Mesothelial cell of epicardium (in vitro differentiated cells): ENCODE results near the gene ELF1. TPM values are rescaled to one million over a fixed set of nuclear protein-coding genes. Genes with fewer than 3 reads are reported as not detected.

Experiments used
- DNase-seq, 2 experiments: peaks; one replicate each; pipeline ENCODE4 v3.0.0; 2021; ENCODE audit warnings: low spot score in 2 of 2; ENCODE audit not compliant: unreplicated experiment in 2 of 2
- H3K27ac Mint-ChIP-seq: 2 replicates; pipeline ENCODE4 v1.8.0; 2021; ENCODE audit warnings: mixed read lengths
- H3K27me3 Mint-ChIP-seq: 2 replicates; pipeline ENCODE4 v1.8.0; 2021; ENCODE audit warnings: low read depth, mixed read lengths
- H3K36me3 Mint-ChIP-seq: 2 replicates; pipeline ENCODE4 v1.8.0; 2021; ENCODE audit warnings: mixed read lengths
- H3K4me1 Mint-ChIP-seq: 2 replicates; pipeline ENCODE4 v1.8.0; 2021; ENCODE audit warnings: mixed read lengths
- H3K4me3 Mint-ChIP-seq: 2 replicates; pipeline ENCODE4 v1.8.0; 2021; ENCODE audit warnings: mild to moderate bottlenecking, moderate library complexity, mixed read lengths
- H3K9me3 Mint-ChIP-seq: 2 replicates; pipeline ENCODE4 v1.8.0; 2021; ENCODE audit warnings: mixed read lengths
- total RNA-seq: library from RNA; stranded (reverse); gene quantifications from 3 replicates; pipeline ENCODE4 v1.2.1, GENCODE V29; 2021
- TF ChIP-seq, protein P1 (sequence below): fragments of 200-600 bp; sonication (generic); IDR thresholded peaks from one replicate; pipeline ENCODE4 v1.5.0; 2021; ENCODE audit warnings: antibody characterized with exemption; ENCODE audit not compliant: unreplicated experiment

ELF1 gene
- total RNA-seq, 1 donor from 2014 or later = 76.9 TPM

DNA sequence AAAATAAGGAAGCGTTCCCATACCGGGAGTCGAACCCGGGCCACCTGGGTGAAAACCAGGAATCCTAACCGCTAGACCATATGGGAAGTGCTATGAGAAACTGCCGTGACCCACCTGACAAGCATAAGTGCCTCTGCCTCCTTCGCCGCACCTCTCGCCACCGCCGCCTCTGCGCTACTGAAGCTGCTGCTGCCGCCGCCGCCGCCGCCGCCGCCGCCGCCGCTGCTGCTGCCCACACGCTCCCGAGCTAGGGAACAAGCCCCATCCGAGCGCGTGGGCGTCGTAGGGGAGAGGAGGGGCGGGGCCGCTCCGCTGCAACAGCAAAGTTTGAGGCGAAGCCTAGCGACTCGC lies 41.6 kb upstream of the ELF1 start:
- peak; percentile 81 to 92 for DNase-seq
- H3K27me3 Mint-ChIP-seq = no peaks in the 10 kb centered on the region
- H3K4me1 Mint-ChIP-seq = peaks cover 70% of the 10 kb centered on the region
- TF ChIP-seq, protein P1, sequence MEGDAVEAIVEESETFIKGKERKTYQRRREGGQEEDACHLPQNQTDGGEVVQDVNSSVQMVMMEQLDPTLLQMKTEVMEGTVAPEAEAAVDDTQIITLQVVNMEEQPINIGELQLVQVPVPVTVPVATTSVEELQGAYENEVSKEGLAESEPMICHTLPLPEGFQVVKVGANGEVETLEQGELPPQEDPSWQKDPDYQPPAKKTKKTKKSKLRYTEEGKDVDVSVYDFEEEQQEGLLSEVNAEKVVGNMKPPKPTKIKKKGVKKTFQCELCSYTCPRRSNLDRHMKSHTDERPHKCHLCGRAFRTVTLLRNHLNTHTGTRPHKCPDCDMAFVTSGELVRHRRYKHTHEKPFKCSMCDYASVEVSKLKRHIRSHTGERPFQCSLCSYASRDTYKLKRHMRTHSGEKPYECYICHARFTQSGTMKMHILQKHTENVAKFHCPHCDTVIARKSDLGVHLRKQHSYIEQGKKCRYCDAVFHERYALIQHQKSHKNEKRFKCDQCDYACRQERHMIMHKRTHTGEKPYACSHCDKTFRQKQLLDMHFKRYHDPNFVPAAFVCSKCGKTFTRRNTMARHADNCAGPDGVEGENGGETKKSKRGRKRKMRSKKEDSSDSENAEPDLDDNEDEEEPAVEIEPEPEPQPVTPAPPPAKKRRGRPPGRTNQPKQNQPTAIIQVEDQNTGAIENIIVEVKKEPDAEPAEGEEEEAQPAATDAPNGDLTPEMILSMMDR = no peak
- no peaks in the 10 kb centered on the region for H3K9me3 Mint-ChIP-seq
- peak overlapping the region; percentile 100 for H3K27ac Mint-ChIP-seq
- peak overlapping the region; percentile 99 for H3K4me3 Mint-ChIP-seq
- H3K36me3 Mint-ChIP-seq = no peaks in the 10 kb centered on the region

DNA sequence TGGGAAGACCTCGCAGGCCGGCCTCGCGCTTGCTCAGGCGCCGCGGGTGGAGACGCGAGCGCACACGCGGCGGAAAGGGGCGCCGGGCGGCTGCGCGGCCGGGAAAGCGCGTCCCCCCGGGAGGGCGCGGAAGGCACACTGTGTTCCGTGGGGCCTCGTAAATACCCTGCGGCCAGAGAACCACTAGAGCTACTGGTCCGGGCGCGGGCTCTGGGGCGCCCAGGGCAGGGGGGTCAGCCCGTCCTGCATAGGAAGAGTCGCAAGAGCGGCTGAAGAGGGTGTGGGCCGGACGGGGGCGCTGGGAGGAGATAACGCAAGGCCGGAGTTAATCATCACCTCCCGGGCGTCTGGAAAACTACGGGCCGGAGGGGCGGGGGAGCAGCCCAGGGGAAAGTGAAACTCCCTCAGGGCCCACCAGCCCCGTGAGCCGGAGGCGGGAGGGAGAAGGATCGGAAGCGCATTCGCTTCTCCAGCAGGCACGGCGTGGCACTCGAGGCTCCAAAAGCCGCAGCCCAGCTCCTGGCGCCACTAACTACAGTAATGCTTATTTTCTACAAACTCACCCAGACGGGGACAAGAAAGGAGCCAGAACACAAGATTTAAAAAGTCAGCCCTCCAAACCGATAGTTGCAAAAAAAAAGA lies 41.1 kb upstream of the ELF1 start:
- Mint-ChIP-seq H3K36me3 (no peaks in the 10 kb centered on the region), H3K27ac (peak overlapping the region; percentile 100), H3K9me3 (no peaks in the 10 kb centered on the region), H3K27me3 (no peaks in the 10 kb centered on the region), H3K4me3 (peak overlapping the region; percentile 99), H3K4me1 (peaks cover 67% of the 10 kb centered on the region)
- TF ChIP-seq, protein P1 = no peak
- peak; percentile 64 to 81 for DNase-seq

DNA sequence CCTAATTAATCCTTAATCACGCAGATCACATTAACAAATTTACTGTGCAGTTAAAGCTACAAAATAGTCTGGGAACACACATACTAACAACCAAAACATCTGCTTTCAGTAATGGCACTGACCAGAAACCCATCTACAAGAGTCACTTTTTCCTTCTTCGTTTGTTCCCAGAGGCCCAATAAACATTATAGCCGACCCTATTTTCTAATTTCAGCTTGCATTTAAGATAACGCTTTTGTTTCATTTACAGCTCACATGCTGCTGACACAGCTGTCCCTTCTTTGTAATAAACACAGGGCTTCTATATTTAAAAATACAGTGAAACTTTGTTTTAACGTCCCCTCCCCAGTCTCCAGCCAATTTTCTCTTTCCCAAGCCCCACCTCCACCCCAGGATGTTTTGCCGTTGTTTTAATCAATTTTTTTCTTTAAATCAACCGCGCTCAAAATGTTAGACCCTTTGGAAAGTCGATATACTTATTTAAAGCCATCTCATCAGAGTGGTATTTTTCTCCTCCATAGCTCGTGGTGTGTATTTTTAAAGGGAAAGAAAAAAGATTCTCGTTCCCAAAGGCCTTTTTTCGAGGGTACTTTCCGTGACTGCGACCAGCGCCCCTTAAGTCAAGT lies 40.5 kb upstream of the ELF1 start:
- Mint-ChIP-seq H3K4me3 (peak overlapping the region; percentile 99), H3K27me3 (no peaks in the 10 kb centered on the region)

DNA sequence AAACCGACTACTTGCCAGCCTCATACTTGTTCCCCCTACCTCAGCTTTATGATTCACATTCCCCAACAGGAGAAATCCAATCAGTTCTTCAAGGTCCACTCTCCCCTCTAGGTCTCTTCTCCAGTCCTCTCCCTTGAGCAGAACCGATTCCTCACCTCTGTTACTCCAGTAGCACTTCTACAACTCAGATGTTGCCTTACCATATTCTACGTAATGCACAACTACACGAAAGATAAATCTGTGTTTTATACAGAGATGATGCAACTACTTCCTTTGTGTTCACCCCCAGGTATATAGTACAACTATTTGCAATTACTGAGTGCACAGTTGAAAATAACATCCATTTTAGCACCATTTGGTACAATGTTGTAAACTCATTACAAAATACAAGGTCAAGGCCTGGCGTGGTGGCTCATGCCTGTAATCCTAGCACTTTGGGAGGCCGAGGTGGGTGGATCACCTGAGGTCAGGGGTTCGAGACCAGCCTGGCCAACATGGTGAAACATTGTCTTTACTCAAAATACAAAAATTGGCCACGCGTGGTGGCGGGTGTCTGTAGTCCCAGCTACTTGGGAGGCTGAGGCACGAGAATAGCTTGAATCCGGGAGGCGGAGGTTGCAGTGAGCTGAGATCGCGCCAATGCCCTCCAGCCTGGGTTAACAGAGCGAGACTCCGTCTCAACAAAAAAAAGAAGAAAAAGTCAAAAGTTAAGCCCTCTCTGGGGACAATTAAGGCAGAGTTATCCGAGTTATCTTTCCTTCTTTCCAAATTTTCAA lies 39.4 kb upstream of the ELF1 start:
- peak overlapping the region; percentile 100 for H3K27ac Mint-ChIP-seq
- peaks cover 62% of the 10 kb centered on the region for H3K4me1 Mint-ChIP-seq
- H3K27me3 Mint-ChIP-seq = no peaks in the 10 kb centered on the region
- no peaks in the 10 kb centered on the region for H3K9me3 Mint-ChIP-seq
- peak overlapping the region; percentile 99 for H3K4me3 Mint-ChIP-seq
- TF ChIP-seq, protein P1 = no peak
- H3K36me3 Mint-ChIP-seq = no peaks in the 10 kb centered on the region
- DNase-seq = no peak

More for the DNA sequence above, 40.5 kb upstream of the ELF1 start:
- TF ChIP-seq, protein P1 = no peak
- Mint-ChIP-seq H3K4me1 (peaks cover 67% of the 10 kb centered on the region), H3K36me3 (no peaks in the 10 kb centered on the region), H3K27ac (peak overlapping the region; percentile 100), H3K9me3 (no peaks in the 10 kb centered on the region)
- no peak for DNase-seq

DNA sequence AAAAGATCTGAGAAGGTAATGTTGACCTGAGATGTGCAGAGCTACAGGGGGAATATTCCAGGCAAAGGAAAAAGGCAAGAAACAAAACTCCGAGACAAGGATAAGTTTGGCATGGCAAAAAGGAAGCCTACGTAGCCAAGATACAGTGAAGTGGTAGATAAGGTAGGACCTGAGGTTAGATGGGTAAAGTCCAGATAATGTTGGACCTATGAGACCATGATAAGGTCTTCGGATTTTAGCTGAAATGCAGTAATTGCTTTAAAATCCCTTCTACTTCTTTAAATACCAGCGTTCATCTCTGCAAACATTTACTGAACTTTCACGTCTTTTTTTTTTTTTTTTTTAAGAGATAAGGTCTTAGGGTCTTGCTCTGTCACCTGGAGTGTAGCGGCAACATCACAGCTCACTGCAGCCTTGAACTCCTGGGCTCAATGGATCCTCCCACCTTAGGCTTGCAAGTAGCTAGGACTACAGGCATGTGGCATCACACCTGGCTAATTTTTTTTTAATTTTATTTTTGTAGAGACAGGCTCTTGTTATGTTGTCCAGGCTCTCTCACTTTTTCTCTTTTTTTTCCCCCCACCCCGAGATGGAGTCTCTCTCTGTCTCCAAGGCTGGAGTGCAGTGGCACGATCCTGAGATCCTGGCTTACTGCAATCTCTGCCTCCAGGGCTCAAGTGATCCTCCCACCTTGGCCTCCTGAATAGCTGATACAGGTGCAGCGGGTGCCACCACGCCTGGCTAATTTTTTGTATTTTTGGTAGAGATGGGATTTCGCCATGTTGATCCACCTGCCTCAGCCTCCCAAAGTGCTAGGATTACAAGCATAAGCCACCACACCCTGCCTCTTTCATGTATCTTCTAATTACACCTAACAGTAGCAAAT lies 38.0 kb upstream of the ELF1 start:
- peak overlapping the region; percentile 100 for H3K27ac Mint-ChIP-seq
- peak overlapping the region; percentile 7 for H3K4me3 Mint-ChIP-seq
- no peaks in the 10 kb centered on the region for H3K27me3 Mint-ChIP-seq
- TF ChIP-seq, protein P1 = no peak
- H3K9me3 Mint-ChIP-seq = no peaks in the 10 kb centered on the region
- peaks cover 50% of the 10 kb centered on the region for H3K4me1 Mint-ChIP-seq
- no peaks in the 10 kb centered on the region for H3K36me3 Mint-ChIP-seq
- no peak for DNase-seq
